Cardiac fibroblast (primary cell): ENCODE data around the gene TSSK1B.

ENCODE experiments used
- DNase-seq, 2 donors: peaks; one replicate each; pipeline versions ENCODE4 v3.0.0 to v3.0.0-alpha.2; 2010; ENCODE audit warnings: low read depth in 2 of 2
- H3K4me3 ChIP-seq, 2 donors: replicated peaks in 1 of 2; 1 replicate in 1 of 2; 2 replicates in 1 of 2; pipeline ENCODE4 v1.5.1; 2011; ENCODE audit warnings: low read depth in 2 of 2, low read length in 2 of 2, mild to moderate bottlenecking in 2 of 2, moderate library complexity in 1 of 2
- CTCF ChIP-seq: IDR thresholded peaks from one replicate; pipeline ENCODE4 v1.5.1; 2011; ENCODE audit warnings: low read depth, mild to moderate bottlenecking, low read length, inconsistent platforms

TSSK1B gene

DNA sequence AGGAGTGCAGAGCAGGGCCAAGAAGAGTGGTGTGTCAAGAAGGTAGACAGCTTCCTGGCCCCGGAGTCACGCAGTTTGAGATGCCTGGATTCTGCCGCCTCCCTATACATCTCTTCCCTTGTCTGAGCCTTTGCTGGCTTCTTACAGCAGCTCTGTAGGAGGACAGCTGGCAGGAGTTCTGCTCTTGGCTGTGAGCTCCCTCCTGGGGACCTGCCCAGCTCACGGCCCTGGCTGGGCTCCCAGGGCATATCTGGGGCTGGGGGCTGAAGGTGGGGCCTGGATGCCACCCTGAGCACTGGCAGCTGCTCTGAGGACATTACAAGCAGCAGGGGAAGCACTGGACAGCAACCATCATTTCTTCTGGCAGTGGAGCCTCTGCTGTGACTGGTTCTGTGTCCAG is 786 bp upstream of the TSSK1B start:
- TF ChIP-seq CTCF = no peak
- H3K4me3 ChIP-seq = no peak overlapping the region
- peak in 1 of 2 donors; percentile 26 for DNase-seq

- DNase-seq = no peak
- no peak overlapping the region for H3K4me3 ChIP-seq
- TF ChIP-seq CTCF = no peak
Measured at GRCh38 chr5:113433862-113434612, 752 bp downstream of the TSSK1B start.

DNA sequence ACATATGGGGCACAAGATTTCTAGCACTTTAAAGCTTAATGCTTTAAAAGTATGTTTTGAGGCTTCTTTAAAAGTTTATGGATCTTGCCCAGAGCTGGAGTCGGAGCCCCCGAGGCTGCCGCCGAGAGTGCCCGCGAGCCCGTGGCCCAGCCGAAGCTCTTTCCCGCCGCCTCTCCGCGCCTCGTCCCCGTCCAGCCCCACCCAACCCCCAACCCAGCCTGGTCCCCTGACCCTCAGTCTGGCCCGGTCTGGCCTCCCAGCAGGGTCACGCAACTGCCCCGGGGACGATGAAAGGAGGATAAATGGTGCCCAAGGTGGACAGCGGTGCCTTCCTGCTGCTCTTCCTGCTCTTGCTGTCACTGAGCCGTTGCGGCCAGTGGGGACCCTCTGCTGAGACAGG is 1.7 kb downstream of the TSSK1B start:
- TF ChIP-seq CTCF = no peak
- no peak for DNase-seq
- no peak overlapping the region for H3K4me3 ChIP-seq

DNA sequence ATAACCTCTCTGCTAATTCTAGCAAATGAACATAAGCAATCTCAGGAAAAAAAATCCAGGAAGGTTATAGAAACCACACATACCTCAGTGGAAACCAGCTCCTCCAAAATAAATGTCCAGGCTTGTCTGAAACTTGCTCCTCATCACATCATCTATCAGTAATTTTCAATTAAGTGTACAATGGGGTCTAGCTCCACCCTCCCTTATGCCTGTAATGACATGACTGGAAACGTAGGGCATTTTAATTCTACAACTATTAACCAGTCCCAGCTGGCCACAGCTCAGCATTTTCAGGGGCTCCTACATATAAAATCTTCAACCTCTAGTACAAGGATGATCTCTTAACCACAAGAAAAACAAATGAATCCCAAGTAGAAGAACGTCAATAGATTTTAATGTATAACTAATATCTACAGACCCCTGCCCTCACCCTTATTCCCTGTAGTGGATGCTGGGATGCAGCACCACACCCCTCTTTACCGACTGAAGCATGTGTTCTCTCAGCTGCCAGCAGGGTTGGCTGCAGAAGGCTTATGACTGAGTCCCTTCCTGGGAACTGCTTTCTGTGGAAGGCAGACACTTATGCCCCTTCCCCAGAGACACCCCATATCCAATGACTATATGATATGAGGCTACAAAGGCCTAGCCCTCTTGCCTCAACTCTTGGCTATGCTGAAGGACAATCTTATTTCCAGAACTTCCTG is 6.8 kb downstream of the TSSK1B start:
- TF ChIP-seq CTCF = no peak
- H3K4me3 ChIP-seq = no peak overlapping the region
- no peak for DNase-seq

GRCh38 chr5:113425909-113426308 is 8.9 kb downstream of the TSSK1B start:
- no peak for TF ChIP-seq CTCF
- no peak overlapping the region for H3K4me3 ChIP-seq
- DNase-seq = peak in 1 of 2 donors; percentile 20

- no peak overlapping the region for H3K4me3 ChIP-seq
- TF ChIP-seq CTCF = no peak
- DNase-seq = no peak
Measured at GRCh38 chr5:113421693-113422092, 13.1 kb downstream of the TSSK1B start.
